HG02970 (cell line): ENCODE results near the gene VSTM2A.

Experiments used
- ATAC-seq: cut with Tn5 transposase; IDR thresholded peaks from one replicate; pipeline ENCODE4 v1.9.1; 2021; ENCODE audit warnings: mild to moderate bottlenecking, moderate library complexity, moderate number of reproducible peaks; ENCODE audit not compliant: unreplicated experiment, low FRiP score

VSTM2A gene

DNA sequence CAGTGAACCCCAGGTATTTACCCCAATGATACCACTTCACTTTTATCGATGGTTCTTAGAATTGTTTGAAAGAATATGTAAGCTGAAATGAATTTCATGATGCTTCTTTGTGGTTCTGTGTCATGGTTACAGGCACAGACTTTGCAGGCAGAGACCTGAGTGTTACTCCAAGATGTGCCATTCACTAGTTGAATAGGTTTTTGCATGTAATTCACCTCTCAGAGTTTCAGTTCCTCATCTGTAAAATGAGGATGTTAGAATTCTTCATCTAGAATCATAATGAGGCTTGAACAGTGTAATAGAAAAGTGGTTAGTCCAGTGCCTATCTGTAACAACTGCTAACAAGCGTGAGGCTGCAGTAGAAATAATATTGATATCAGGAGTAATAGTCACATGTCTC, 54.6 kb downstream of the VSTM2A start:
- peak; percentile 79 for ATAC-seq

- no peak for ATAC-seq
These were observed 73.4 kb downstream of the VSTM2A start for GRCh38 chr7:54615537-54615936.
